ENCODE data around the gene CDH13. TPM values are rescaled to one million over a fixed set of nuclear protein-coding genes. Genes with fewer than 3 reads are reported as not detected.

The CDH13 gene
- total RNA-seq, 2 experiments from 2014 or later: not detected

DNA sequence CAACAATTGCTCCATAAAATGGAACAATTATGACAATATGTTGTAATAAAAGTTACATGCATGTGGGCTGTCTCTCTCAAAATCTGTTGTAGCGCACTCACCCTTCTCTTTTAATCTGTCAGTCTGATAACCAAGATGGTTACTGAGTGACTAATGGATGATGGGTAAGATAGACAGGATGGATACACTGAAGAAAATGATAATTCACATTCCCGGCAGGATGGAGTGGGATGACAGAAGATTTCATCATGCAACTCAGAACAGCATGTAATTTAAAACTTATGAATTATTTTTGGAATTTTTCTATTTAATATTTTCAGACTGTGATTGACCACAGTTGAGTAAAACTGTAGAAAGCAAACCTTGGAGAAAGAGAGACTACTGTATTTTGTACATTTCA lies 30.5 kb downstream of the CDH13 start:
- Mint-ChIP-seq H3K27me3 (no peaks in the 10 kb centered on the region), H3K27ac (no peak overlapping the region), H3K9me3 (no peaks in the 10 kb centered on the region), H3K36me3 (no peaks in the 10 kb centered on the region), H3K4me1 (ENCODE audit: low read depth) (peaks cover 75% of the 10 kb centered on the region), H3K4me3 (no peak overlapping the region)
- intact Hi-C loops (cut with micrococcal nuclease): loop anchor here (10.0 kb wide), 1 partner anchor 1652 kb away; the partner anchor contains the start of genes CENPN and CMC2
- no peak for DNase-seq
- ChIA-PET CTCF (no interaction called here), POLR2A (no interaction called here)

DNA sequence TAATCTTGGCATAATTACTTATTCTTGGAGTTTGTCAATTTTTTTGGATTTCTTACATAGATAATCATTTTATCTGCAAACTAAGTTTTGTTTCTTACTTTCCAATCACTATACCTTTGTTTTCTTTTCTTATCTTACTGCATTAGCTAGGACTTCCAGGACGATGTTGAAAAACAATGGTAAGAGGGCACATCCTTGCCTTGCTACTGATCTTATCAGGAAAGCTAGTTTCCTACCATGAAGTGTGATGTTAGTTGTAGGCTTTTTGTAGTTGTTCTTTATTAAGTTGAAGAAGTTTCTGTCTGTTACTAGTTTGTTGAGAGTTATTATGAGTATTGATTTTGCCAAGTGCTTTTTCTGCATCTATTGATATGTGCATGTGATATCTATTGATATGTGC lies 31.0 kb downstream of the CDH13 start:
- H3K27ac Mint-ChIP-seq: peak overlapping the region; percentile 40
- peaks cover 70% of the 10 kb centered on the region for H3K4me1 Mint-ChIP-seq (ENCODE audit: low read depth)
- H3K36me3 Mint-ChIP-seq: no peaks in the 10 kb centered on the region
- ChIA-PET CTCF (interaction anchor here (1.5 kb wide), 1 partner anchor 394 kb away, joined by 3 read pairs; no protein-coding TSS in a partner anchor), POLR2A (interaction anchor here (0.6 kb wide), 1 partner anchor 14 kb away, joined by 4 read pairs; no protein-coding TSS in a partner anchor)
- no peak overlapping the region for H3K4me3 Mint-ChIP-seq
- no peak for DNase-seq
- intact Hi-C loops (cut with micrococcal nuclease): loop anchor here (10.0 kb wide), 1 partner anchor 1653 kb away; the partner anchor contains the start of genes CENPN and CMC2
- no peaks in the 10 kb centered on the region for H3K9me3 Mint-ChIP-seq
- no peaks in the 10 kb centered on the region for H3K27me3 Mint-ChIP-seq

DNA sequence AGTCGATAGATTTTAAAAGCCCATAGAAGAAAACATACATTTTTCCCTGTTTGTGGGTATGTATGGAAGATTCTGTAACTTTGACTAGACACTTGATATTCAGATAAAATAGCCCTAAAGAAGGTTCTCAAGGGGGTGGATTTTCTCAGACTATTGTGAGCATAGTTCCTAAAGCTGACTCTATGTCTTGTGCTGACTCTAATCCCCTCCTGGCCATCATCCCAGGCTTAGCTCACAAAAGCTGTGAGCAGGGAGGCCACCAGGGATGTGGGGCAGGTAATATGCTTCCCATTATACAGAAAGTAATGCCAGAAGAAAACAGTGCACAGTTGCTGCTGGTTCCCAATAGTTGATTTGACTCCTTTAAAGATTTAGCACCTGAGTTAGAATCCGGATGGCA lies 32.0 kb downstream of the CDH13 start:
- intact Hi-C loops (cut with micrococcal nuclease): loop anchor here (10.0 kb wide), 1 partner anchor 1654 kb away; the partner anchor contains the start of genes CENPN and CMC2
- ChIA-PET POLR2A (no interaction called here), CTCF (interaction anchor here (1.5 kb wide), 1 partner anchor 395 kb away, joined by 3 read pairs; no protein-coding TSS in a partner anchor)
- H3K4me1 Mint-ChIP-seq (ENCODE audit: low read depth): peaks cover 62% of the 10 kb centered on the region
- no peak for DNase-seq
- no peak overlapping the region for H3K27ac Mint-ChIP-seq
- H3K9me3 Mint-ChIP-seq: no peaks in the 10 kb centered on the region
- no peaks in the 10 kb centered on the region for H3K36me3 Mint-ChIP-seq
- no peak overlapping the region for H3K4me3 Mint-ChIP-seq
- no peaks in the 10 kb centered on the region for H3K27me3 Mint-ChIP-seq

DNA sequence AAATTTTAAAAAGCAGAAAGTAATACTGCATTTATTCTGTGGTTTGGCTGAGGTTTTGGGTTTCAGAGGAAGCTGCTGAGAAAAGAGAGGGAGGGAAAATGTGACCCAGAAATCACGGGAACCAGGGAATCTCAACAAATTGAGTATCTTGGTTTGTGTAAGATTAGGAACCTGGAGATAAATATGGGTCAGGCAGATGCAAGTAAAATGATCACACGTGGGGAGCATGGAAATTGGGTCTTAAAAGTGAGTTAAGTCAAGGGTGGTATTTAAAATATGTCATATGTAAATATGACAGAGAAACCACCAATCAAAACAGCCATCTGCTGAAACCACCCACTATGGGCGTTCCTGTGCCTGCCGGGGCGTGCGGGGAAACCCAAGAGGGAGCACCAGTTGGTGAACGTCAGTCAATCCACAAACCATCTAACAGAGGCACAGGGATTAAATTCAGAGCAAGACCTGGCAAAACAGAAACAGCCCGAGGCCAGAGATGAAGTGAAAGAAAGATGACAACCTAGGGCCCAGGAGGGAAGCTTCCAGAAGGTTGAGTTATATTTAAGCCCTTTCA lies 33.4 kb downstream of the CDH13 start:
- H3K36me3 Mint-ChIP-seq: no peaks in the 10 kb centered on the region
- no peaks in the 10 kb centered on the region for H3K9me3 Mint-ChIP-seq
- H3K27ac Mint-ChIP-seq: peak overlapping the region; percentile 49
- H3K4me3 Mint-ChIP-seq: peak overlapping the region; percentile 38
- POLR2A ChIA-PET: no interaction called here
- peaks cover 49% of the 10 kb centered on the region for H3K4me1 Mint-ChIP-seq (ENCODE audit: low read depth)
- intact Hi-C loops (cut with micrococcal nuclease): loop anchor here (1.0 kb wide), 1 partner anchor 8 kb away; no protein-coding TSS in a partner anchor
- H3K27me3 Mint-ChIP-seq: no peaks in the 10 kb centered on the region
- CTCF ChIA-PET: no interaction called here
- DNase-seq: peak; percentile 75

DNA sequence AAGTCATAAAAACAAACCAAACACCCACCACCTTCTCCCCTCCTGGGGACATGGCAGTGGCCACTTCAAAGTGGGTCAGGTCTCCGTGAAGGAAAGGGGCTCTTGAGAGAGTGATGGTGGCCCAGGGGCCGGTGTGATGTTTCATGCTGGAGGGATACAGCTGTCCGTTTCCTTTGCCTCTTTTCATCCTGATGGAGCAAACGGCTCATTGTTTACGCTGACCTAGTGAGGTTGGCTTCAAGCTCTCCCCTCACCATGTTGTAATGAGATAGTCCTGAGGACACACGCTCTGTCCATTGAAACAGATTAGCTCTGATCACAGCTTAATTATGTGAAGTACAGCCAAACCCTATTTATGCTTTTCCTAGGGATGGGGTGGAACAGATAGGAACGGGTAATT lies 34.2 kb downstream of the CDH13 start:
- no peak for DNase-seq
- Mint-ChIP-seq H3K4me1 (ENCODE audit: low read depth) (peaks cover 43% of the 10 kb centered on the region), H3K9me3 (no peaks in the 10 kb centered on the region), H3K27me3 (no peaks in the 10 kb centered on the region), H3K4me3 (no peak overlapping the region), H3K36me3 (no peaks in the 10 kb centered on the region), H3K27ac (no peak overlapping the region)
- ChIA-PET POLR2A (no interaction called here), CTCF (no interaction called here)
- intact Hi-C loops (cut with micrococcal nuclease): loop anchor here (1.0 kb wide), 1 partner anchor 9 kb away; no protein-coding TSS in a partner anchor

DNA sequence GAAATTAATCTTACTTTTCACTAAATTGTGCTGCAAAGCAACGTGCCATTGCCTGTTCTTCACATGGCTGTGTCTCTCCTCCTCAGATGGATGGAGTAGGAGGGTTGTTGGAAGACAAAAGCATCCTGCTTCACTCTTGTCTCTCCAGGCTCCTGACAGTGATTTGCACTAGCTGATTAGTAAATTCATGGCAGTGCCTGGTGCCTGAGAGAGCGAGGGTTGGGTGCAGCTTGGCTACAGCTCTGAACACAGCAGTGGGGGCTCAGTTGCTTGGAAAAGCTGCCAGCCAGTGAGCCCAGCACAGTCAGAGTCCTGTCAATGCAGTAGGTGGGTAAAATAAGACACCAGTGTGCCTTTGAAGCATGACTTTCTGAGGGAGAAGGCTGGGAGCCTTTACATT lies 37.4 kb downstream of the CDH13 start:
- no peak overlapping the region for H3K4me3 Mint-ChIP-seq

DNA sequence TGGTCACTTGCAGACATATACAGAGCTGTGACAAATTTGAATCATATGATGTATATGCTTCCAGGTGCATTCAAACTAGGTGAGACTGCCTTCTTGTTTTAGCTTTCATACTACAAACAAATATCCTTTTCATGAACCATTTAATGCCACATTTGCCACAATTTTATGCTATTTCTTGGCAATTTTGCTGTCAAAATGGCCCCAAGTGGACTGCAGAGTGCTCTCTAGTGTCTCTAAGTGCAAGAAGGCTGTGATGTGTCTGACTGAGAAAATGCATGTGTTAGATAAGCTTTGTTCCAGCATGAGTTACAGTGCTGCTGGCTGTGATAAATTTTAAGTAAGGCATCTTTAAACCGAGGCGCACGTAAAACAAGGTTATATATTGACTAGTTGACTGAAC lies 38.3 kb downstream of the CDH13 start:
- DNase-seq: no peak
- no peaks in the 10 kb centered on the region for H3K27me3 Mint-ChIP-seq
- CTCF ChIA-PET: no interaction called here
- intact Hi-C loops (cut with micrococcal nuclease): no loop called here
- H3K27ac Mint-ChIP-seq: no peak overlapping the region
- peaks cover 6% of the 10 kb centered on the region for H3K4me1 Mint-ChIP-seq (ENCODE audit: low read depth)
- H3K9me3 Mint-ChIP-seq: no peaks in the 10 kb centered on the region
- H3K36me3 Mint-ChIP-seq: no peaks in the 10 kb centered on the region
- H3K4me3 Mint-ChIP-seq: no peak overlapping the region
- POLR2A ChIA-PET: no interaction called here

More for the DNA sequence above, 37.4 kb downstream of the CDH13 start:
- H3K27ac Mint-ChIP-seq: no peak overlapping the region
- H3K9me3 Mint-ChIP-seq: no peaks in the 10 kb centered on the region
- peaks cover 14% of the 10 kb centered on the region for H3K4me1 Mint-ChIP-seq (ENCODE audit: low read depth)
- intact Hi-C loops (cut with micrococcal nuclease): no loop called here
- DNase-seq: no peak
- H3K27me3 Mint-ChIP-seq: no peaks in the 10 kb centered on the region
- ChIA-PET CTCF (interaction anchor here (1.0 kb wide), 1 partner anchor 8 kb away, joined by 3 read pairs; no protein-coding TSS in a partner anchor), POLR2A (no interaction called here)
- no peaks in the 10 kb centered on the region for H3K36me3 Mint-ChIP-seq

DNA sequence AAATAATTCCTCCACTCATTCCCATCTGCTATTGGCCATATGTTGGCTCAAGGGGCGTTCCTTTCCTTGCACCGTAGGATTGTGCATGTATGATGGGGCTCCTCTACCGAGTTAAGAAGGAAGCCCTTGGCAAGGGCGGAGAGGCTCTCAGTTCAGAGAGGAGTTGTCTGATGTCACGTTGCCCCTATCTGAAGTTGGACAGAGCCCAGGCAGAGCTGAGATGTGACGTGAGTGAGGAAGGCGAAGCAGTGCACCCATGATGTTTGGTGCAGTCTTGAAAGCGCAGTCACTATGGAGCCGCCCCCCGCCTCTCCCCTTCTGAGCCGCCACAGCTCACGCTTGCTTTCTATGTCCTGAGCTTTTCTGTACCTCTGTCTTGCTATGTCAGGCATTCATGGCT lies 40.7 kb downstream of the CDH13 start:
- Mint-ChIP-seq H3K4me1 (ENCODE audit: low read depth) (no peaks in the 10 kb centered on the region), H3K4me3 (no peak overlapping the region), H3K27ac (no peak overlapping the region), H3K27me3 (no peaks in the 10 kb centered on the region), H3K36me3 (no peaks in the 10 kb centered on the region), H3K9me3 (no peaks in the 10 kb centered on the region)
- ChIA-PET CTCF (interaction anchor here (0.8 to 2.5 kb wide), 4 partner anchors 12 to 37 kb away, joined by 3 to 7 read pairs (median 4); no protein-coding TSS in a partner anchor), POLR2A (no interaction called here)
- no peak for DNase-seq
- intact Hi-C loops (cut with micrococcal nuclease): no loop called here

DNA sequence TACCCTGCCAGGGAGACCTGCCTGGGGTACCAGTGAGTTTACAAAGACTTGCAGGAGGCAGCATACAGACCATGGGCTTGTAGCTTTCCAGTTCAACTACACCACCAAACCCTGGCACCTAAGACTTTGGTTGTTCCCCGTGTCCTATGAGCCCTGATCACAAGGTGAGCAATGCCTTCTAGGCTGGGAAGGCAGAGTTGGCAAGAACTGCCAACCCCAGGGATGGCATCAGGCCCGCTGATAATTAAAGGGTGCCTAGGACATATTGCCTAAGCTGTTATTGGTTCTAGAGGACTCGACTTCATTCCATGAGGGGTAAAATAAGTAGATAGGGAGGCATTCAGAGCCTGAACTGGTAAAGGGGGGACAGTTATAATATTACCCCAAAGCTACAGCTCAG lies 41.3 kb downstream of the CDH13 start:
- no peak for DNase-seq
- no peaks in the 10 kb centered on the region for H3K4me1 Mint-ChIP-seq (ENCODE audit: low read depth)
- H3K9me3 Mint-ChIP-seq: no peaks in the 10 kb centered on the region
- ChIA-PET CTCF (interaction anchor here (0.8 to 2.5 kb wide), 3 partner anchors 12 to 28 kb away, joined by 3 to 7 read pairs (median 5); no protein-coding TSS in a partner anchor), POLR2A (no interaction called here)
- H3K27me3 Mint-ChIP-seq: no peaks in the 10 kb centered on the region
- H3K36me3 Mint-ChIP-seq: no peaks in the 10 kb centered on the region
- intact Hi-C loops (cut with micrococcal nuclease): no loop called here
- H3K27ac Mint-ChIP-seq: no peak overlapping the region
- H3K4me3 Mint-ChIP-seq: no peak overlapping the region

DNA sequence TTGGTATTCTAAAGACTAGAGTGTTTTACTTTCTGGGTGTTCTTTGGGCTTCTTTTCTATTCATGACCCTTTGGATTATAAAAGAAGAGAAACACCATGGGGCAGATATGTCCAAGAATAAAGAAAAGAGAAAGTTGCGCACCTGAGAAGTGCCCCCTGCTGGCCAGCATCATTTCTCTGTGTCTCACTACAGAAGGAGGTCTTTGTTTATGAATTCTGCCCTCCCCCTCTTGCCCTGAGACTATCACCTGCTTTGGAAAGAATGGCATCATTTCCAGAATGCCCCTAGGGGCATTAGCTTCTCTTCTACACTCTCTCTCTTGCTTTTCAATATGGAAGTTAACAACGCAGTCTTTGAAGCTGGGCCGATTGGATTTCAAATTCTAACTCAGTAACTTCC lies 45.0 kb downstream of the CDH13 start:
- ChIA-PET POLR2A (interaction anchor here (1.1 kb wide), 1 partner anchor 15 kb away, joined by 3 read pairs; no protein-coding TSS in a partner anchor), CTCF (interaction anchor here (0.9 to 2.5 kb wide), 13 partner anchors 8 to 124 kb away, joined by 3 to 15 read pairs (median 4); no protein-coding TSS in a partner anchor)
- H3K36me3 Mint-ChIP-seq: no peaks in the 10 kb centered on the region
- intact Hi-C loops (cut with micrococcal nuclease): loop anchor here (1.0 kb wide), 2 partner anchors 16 to 30 kb away; no protein-coding TSS in a partner anchor
- H3K27me3 Mint-ChIP-seq: no peaks in the 10 kb centered on the region
- no peak overlapping the region for H3K27ac Mint-ChIP-seq
- no peaks in the 10 kb centered on the region for H3K9me3 Mint-ChIP-seq
- H3K4me3 Mint-ChIP-seq: no peak overlapping the region
- H3K4me1 Mint-ChIP-seq (ENCODE audit: low read depth): no peaks in the 10 kb centered on the region
- DNase-seq: peak; percentile 54

DNA sequence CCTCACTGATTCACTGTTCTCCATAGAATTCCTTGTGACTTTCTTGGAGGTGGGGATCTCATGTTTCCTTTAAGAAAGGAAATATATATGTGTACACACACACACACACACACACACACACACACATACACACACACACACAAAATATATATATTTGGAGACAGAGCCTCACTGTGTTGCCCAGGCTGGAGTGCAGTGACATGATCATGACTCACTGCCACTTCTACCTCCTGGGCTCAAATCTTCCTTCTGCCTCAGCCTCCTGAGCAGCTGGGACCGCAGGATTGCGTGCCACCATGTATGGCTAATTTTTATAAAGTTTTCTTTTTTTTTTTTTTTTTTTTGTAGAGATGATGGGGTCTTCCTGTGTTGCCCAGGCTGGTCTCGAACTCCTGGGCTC lies 45.9 kb downstream of the CDH13 start:
- Mint-ChIP-seq H3K27me3 (no peaks in the 10 kb centered on the region), H3K4me3 (no peak overlapping the region), H3K36me3 (no peaks in the 10 kb centered on the region), H3K9me3 (no peaks in the 10 kb centered on the region), H3K4me1 (ENCODE audit: low read depth) (no peaks in the 10 kb centered on the region), H3K27ac (no peak overlapping the region)
- no peak for DNase-seq
- ChIA-PET CTCF (interaction anchor here (0.9 to 2.5 kb wide), 6 partner anchors 9 to 42 kb away, joined by 3 to 15 read pairs (median 6); no protein-coding TSS in a partner anchor), POLR2A (interaction anchor here (1.1 kb wide), 1 partner anchor 16 kb away, joined by 3 read pairs; no protein-coding TSS in a partner anchor)
- intact Hi-C loops (cut with micrococcal nuclease): no loop called here

DNA sequence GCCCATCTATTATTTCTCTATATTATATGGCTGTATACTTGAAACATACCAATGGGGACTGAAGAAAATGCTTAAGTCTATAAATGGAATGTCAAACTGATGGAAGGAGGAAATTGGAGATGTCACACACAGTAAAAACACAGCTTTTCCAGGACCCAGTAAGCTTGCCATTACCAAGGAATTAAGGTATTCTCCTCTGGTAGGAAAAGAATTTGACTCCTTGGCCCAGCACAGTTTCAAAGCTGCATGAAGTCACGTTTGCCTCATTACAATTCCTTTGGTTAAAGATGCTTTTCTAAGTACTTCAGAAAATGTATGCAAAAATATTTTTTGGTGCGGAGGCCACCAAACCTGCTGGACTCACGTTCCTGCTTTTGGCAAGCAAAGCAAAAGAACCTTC lies 48.5 kb downstream of the CDH13 start:
- Mint-ChIP-seq H3K4me1 (ENCODE audit: low read depth) (no peaks in the 10 kb centered on the region), H3K27me3 (no peaks in the 10 kb centered on the region), H3K27ac (no peak overlapping the region), H3K36me3 (no peaks in the 10 kb centered on the region), H3K9me3 (no peaks in the 10 kb centered on the region), H3K4me3 (no peak overlapping the region)
- POLR2A ChIA-PET: no interaction called here
- intact Hi-C loops (cut with micrococcal nuclease): no loop called here
- CTCF ChIA-PET: no interaction called here
- no peak for DNase-seq
